Measurements from ENCODE around the gene RALGPS2.

RALGPS2 gene

GRCh38 chr1:178874966-178875365 lies 149.9 kb downstream of the RALGPS2 start:
- TF ChIP-seq, protein P1, sequence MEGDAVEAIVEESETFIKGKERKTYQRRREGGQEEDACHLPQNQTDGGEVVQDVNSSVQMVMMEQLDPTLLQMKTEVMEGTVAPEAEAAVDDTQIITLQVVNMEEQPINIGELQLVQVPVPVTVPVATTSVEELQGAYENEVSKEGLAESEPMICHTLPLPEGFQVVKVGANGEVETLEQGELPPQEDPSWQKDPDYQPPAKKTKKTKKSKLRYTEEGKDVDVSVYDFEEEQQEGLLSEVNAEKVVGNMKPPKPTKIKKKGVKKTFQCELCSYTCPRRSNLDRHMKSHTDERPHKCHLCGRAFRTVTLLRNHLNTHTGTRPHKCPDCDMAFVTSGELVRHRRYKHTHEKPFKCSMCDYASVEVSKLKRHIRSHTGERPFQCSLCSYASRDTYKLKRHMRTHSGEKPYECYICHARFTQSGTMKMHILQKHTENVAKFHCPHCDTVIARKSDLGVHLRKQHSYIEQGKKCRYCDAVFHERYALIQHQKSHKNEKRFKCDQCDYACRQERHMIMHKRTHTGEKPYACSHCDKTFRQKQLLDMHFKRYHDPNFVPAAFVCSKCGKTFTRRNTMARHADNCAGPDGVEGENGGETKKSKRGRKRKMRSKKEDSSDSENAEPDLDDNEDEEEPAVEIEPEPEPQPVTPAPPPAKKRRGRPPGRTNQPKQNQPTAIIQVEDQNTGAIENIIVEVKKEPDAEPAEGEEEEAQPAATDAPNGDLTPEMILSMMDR (IDR thresholded peaks at IDR 0.05; ENCODE audit: low read depth, low read length): no peak
- no peaks in the 10 kb centered on the region for H3K9me3 ChIP-seq (ENCODE audit: severe bottlenecking)
- H3K4me3 ChIP-seq (ENCODE audit: low read depth, low read length): no peak overlapping the region
- H3K27me3 ChIP-seq (ENCODE audit: insufficient read depth, low read depth, severe bottlenecking): no peaks in the 10 kb centered on the region
- DNase-seq: no peak
- no peak overlapping the region for H3K27ac ChIP-seq
- H3K36me3 ChIP-seq: no peaks in the 10 kb centered on the region; the same call in 1 of the 2 replicates

DNA sequence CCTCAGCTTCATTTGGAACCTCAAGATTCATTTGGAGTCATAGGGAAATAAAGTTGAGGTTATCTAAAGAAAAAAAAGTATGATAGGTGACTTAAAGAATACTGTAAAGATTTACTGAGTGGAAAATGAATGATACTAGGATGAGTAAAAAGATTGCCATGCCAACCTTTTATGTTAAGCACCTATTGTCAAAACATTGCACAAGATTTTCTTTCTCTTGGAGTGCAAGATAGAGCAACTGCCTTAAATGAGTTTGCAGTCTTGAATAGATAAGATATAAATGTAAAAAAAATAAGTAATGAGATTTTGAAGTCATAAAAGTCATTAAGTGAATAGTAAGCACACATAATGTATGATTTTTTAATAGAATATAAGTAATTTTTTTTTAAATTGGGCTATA lies 150.9 kb downstream of the RALGPS2 start:
- no peak overlapping the region for H3K27ac ChIP-seq
- H3K9me3 ChIP-seq (ENCODE audit: severe bottlenecking): no peaks in the 10 kb centered on the region
- no peaks in the 10 kb centered on the region for H3K27me3 ChIP-seq (ENCODE audit: insufficient read depth, low read depth, severe bottlenecking)
- no peaks in the 10 kb centered on the region; the same call in none of the 2 replicates for H3K36me3 ChIP-seq
- no peak for DNase-seq
- H3K4me3 ChIP-seq (ENCODE audit: low read depth, low read length): no peak overlapping the region
- TF ChIP-seq, protein P1 (IDR thresholded peaks at IDR 0.05; ENCODE audit: low read depth, low read length): no peak

GRCh38 chr1:178877896-178878295 lies 152.9 kb downstream of the RALGPS2 start:
- TF ChIP-seq, protein P1 (IDR thresholded peaks at IDR 0.05; ENCODE audit: low read depth, low read length): no peak
- H3K27ac ChIP-seq: no peak overlapping the region
- H3K4me3 ChIP-seq (ENCODE audit: low read depth, low read length): no peak overlapping the region
- H3K36me3 ChIP-seq: peaks cover 5% of the 10 kb centered on the region
- DNase-seq: no peak
- H3K9me3 ChIP-seq (ENCODE audit: severe bottlenecking): no peaks in the 10 kb centered on the region
- no peaks in the 10 kb centered on the region for H3K27me3 ChIP-seq (ENCODE audit: insufficient read depth, low read depth, severe bottlenecking)

GRCh38 chr1:178881950-178882349 lies 156.9 kb downstream of the RALGPS2 start:
- H3K9me3 ChIP-seq (ENCODE audit: severe bottlenecking): no peaks in the 10 kb centered on the region
- H3K27ac ChIP-seq: no peak overlapping the region
- peaks cover 20% of the 10 kb centered on the region for H3K36me3 ChIP-seq
- H3K4me3 ChIP-seq (ENCODE audit: low read depth, low read length): no peak overlapping the region
- H3K27me3 ChIP-seq (ENCODE audit: insufficient read depth, low read depth, severe bottlenecking): no peaks in the 10 kb centered on the region
- TF ChIP-seq, protein P1 (IDR thresholded peaks at IDR 0.05; ENCODE audit: low read depth, low read length): no peak
- no peak for DNase-seq

DNA sequence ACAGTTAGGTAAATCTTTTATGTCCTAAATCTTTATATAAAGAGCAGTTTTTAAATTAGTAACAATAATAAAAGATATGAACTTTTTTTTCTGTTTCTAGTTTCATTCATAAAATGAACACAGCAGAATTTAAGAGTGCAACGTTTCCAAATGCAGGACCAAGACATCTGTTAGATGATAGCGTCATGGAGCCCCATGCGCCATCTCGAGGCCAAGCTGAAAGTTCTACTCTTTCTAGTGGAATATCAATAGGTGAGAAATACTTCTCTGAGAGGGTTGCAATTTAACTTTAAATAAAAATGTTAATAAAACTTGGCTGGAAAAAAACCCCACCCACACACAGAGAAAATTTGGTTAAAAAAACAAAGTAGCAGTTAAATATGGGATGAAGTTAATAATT lies 160.8 kb downstream of the RALGPS2 start:
- Histone ChIP-seq H3K36me3 (peaks cover 42% of the 10 kb centered on the region), H3K4me3 (ENCODE audit: low read depth, low read length) (no peak overlapping the region)

GRCh38 chr1:178886551-178886950 lies 161.5 kb downstream of the RALGPS2 start:
- H3K27me3 ChIP-seq (ENCODE audit: insufficient read depth, low read depth, severe bottlenecking): no peaks in the 10 kb centered on the region
- H3K27ac ChIP-seq: no peak overlapping the region
- H3K9me3 ChIP-seq (ENCODE audit: severe bottlenecking): no peaks in the 10 kb centered on the region
- DNase-seq: no peak
- TF ChIP-seq, protein P1 (IDR thresholded peaks at IDR 0.05; ENCODE audit: low read depth, low read length): no peak
- peaks cover 40% of the 10 kb centered on the region for H3K36me3 ChIP-seq
- no peak overlapping the region for H3K4me3 ChIP-seq (ENCODE audit: low read depth, low read length)

More for the DNA sequence above, 160.8 kb downstream of the RALGPS2 start:
- H3K27ac ChIP-seq: no peak overlapping the region
- no peak for DNase-seq
- TF ChIP-seq, protein P1 (IDR thresholded peaks at IDR 0.05; ENCODE audit: low read depth, low read length): no peak
- H3K27me3 ChIP-seq (ENCODE audit: insufficient read depth, low read depth, severe bottlenecking): no peaks in the 10 kb centered on the region
- no peaks in the 10 kb centered on the region for H3K9me3 ChIP-seq (ENCODE audit: severe bottlenecking)

Measured in WERI-Rb-1 (cell line).